Limb (tissue), 2 donors: ENCODE data around the gene CNOT6L.
A peak's percentile ranks its signal among the peaks of the same experiment; 100 is the strongest.
"Not testable (repeated sequence)": the region's sequence is repeated elsewhere in the genome, so short reads cannot be mapped to it uniquely, and the experiment has no call there.

Experiments
- DNase-seq, 2 donors: peaks; one replicate each; pipeline ENCODE4 v3.0.0-alpha.2; 2016; ENCODE audit errors: extremely low spot score in 2 of 2

Gene CNOT6L

GRCh38 chr4:77818602-77819403, at the start of gene CNOT6L:
Gene CNOT6L, minus strand, starts transcription at chr4:77819368. Its CDS starts 60 bp downstream, at chr4:77819308.
- peak; percentile 38 to 86 for DNase-seq

- DNase-seq: no peak
These were observed 46.1 kb upstream of the CNOT6L start for GRCh38 chr4:77865259-77865658.

GRCh38 chr4:77863341-77863740, 44.2 kb upstream of the CNOT6L start:
- DNase-seq: not testable (repeated sequence)

- peak; percentile 91 to 96 for DNase-seq
These were observed 43.5 kb upstream of the CNOT6L start, which contains the start of gene MRPL1 for GRCh38 chr4:77862478-77863216. Gene MRPL1, plus strand, starts transcription at chr4:77862830. Its CDS starts 19 bp downstream, at chr4:77862849.

- DNase-seq: no peak
These were observed 42.3 kb upstream of the CNOT6L start for GRCh38 chr4:77861495-77861894.

GRCh38 chr4:77859256-77859655, 40.1 kb upstream of the CNOT6L start:
- DNase-seq: no peak

- no peak for DNase-seq
These were observed 37.0 kb upstream of the CNOT6L start for GRCh38 chr4:77856152-77856551.

- DNase-seq: no peak
These were observed 35.4 kb upstream of the CNOT6L start for GRCh38 chr4:77854431-77855111.

GRCh38 chr4:77852892-77853495, 33.8 kb upstream of the CNOT6L start:
- no peak for DNase-seq

GRCh38 chr4:77849278-77849965, 30.3 kb upstream of the CNOT6L start:
- no peak for DNase-seq

- no peak for DNase-seq
These were observed 29.3 kb upstream of the CNOT6L start for GRCh38 chr4:77848508-77848907.

GRCh38 chr4:77845929-77846328, 26.8 kb upstream of the CNOT6L start:
- DNase-seq: no peak

- no peak for DNase-seq
These were observed 26.2 kb upstream of the CNOT6L start for GRCh38 chr4:77845400-77845799.

GRCh38 chr4:77844363-77844762, 25.2 kb upstream of the CNOT6L start:
- DNase-seq: no peak

GRCh38 chr4:77843628-77844027, 24.5 kb upstream of the CNOT6L start:
- no peak for DNase-seq

- DNase-seq: no peak
These were observed 15.2 kb upstream of the CNOT6L start for GRCh38 chr4:77834403-77834802.

- DNase-seq: no peak
These were observed 14.1 kb upstream of the CNOT6L start for GRCh38 chr4:77833126-77833724.

- DNase-seq: no peak
These were observed 8.2 kb upstream of the CNOT6L start for GRCh38 chr4:77827343-77827742.

- DNase-seq: no peak
These were observed 7.1 kb upstream of the CNOT6L start for GRCh38 chr4:77826275-77826674.

GRCh38 chr4:77821775-77822174, 2.6 kb upstream of the CNOT6L start:
- no peak for DNase-seq
